T-helper 22 cell (primary cell): Measurements from ENCODE around the gene LSM3.
"Not testable (repeated sequence)": the region's sequence is repeated elsewhere in the genome, so short reads cannot be mapped to it uniquely, and the experiment has no call there.

Experiments used
- DNase-seq: peaks from one replicate; pipeline ENCODE4 v3.0.0-alpha.2; 2020; ENCODE audit warnings: low read depth

LSM3 gene

GRCh38 chr3:14222457-14222856 lies 43.8 kb downstream of the LSM3 start:
- DNase-seq, result no peak

- DNase-seq, result no peak
Observed at GRCh38 chr3:14222900-14223594, 44.4 kb downstream of the LSM3 start.

- no peak for DNase-seq
Observed at GRCh38 chr3:14223595-14223994, 45.0 kb downstream of the LSM3 start.

GRCh38 chr3:14224895-14225294 lies 46.3 kb downstream of the LSM3 start:
- DNase-seq, result no peak

GRCh38 chr3:14225421-14225820 lies 46.8 kb downstream of the LSM3 start:
- no peak for DNase-seq

GRCh38 chr3:14226351-14226750 lies 47.7 kb downstream of the LSM3 start:
- not testable (repeated sequence) for DNase-seq

- no peak for DNase-seq
Observed at GRCh38 chr3:14227856-14228255, 49.2 kb downstream of the LSM3 start.

GRCh38 chr3:14228681-14229470 lies 50.3 kb downstream of the LSM3 start:
- DNase-seq, result no peak

GRCh38 chr3:14229695-14230094 lies 51.1 kb downstream of the LSM3 start:
- not testable (repeated sequence) for DNase-seq

- DNase-seq, result no peak
Observed at GRCh38 chr3:14230729-14231128, 52.1 kb downstream of the LSM3 start.

GRCh38 chr3:14231145-14231990 lies 52.8 kb downstream of the LSM3 start:
- no peak for DNase-seq

- DNase-seq, result no peak
Observed at GRCh38 chr3:14231998-14232501, 53.4 kb downstream of the LSM3 start.

- no peak for DNase-seq
Observed at GRCh38 chr3:14234251-14235002, 55.8 kb downstream of the LSM3 start.

GRCh38 chr3:14235003-14235911 lies 56.6 kb downstream of the LSM3 start:
- DNase-seq, result no peak

- no peak for DNase-seq
Observed at GRCh38 chr3:14235912-14236295, 57.3 kb downstream of the LSM3 start.

GRCh38 chr3:14236902-14237301 lies 58.3 kb downstream of the LSM3 start:
- no peak for DNase-seq

- no peak for DNase-seq
Observed at GRCh38 chr3:14237457-14237856, 58.8 kb downstream of the LSM3 start.

GRCh38 chr3:14238356-14238755 lies 59.7 kb downstream of the LSM3 start:
- no peak for DNase-seq

- DNase-seq, result no peak
Observed at GRCh38 chr3:14238930-14239329, 60.3 kb downstream of the LSM3 start.

GRCh38 chr3:14239940-14240339 lies 61.3 kb downstream of the LSM3 start:
- DNase-seq, result no peak

GRCh38 chr3:14240366-14240765 lies 61.7 kb downstream of the LSM3 start:
- no peak for DNase-seq
